SK-N-SH (cell line): ENCODE data around the gene TBC1D5. TPM values are rescaled to one million over a fixed set of nuclear protein-coding genes. Genes with fewer than 3 reads are reported as not detected.
A peak's percentile ranks its signal among the peaks of the same experiment; 100 is the strongest.

ENCODE experiments used
- CTCF ChIA-PET: fragments of 300-600, 350-600 bp; formaldehyde crosslinking; extraction: SDS; loops from one replicate; lab custom pipeline; 2021; lab: Yijun Ruan, JAX
- POLR2A ChIA-PET: fragments of 350-600 bp; sonication (Branson Sonifier 250); formaldehyde crosslinking; extraction: SDS; loops from one replicate; lab custom pipeline; 2020; ENCODE audit warnings: antibody characterized with exemption, inconsistent platforms; lab: Yijun Ruan, JAX
- DNase-seq: peaks from one replicate; pipeline ENCODE4 v3.0.0; 2012
- H2AFZ ChIP-seq: fragments of 200-600 bp; sonication (generic); 2 replicates; pipeline ENCODE4 v1.8.1; 2016; ENCODE audit warnings: antibody characterized with exemption, mild to moderate bottlenecking, low read depth
- H3F3A ChIP-seq: fragments of 200-600 bp; sonication (generic); replicated peaks from 2 replicates; pipeline ENCODE3; 2016; ENCODE audit warnings: antibody characterized with exemption, mild to moderate bottlenecking; ENCODE audit not compliant: insufficient read depth
- H3K27ac ChIP-seq, 2 experiments: fragments of 200-500 bp in 1 of 2; fragments of 200-600 bp in 1 of 2; sonication (Bioruptor generic) in 1 of 2; sonication (generic), shearing (Covaris generic) in 1 of 2; 2 replicates each; pipeline versions ENCODE4 v1.5.1 to v1.6.1; 2014 to 2016; ENCODE audit warnings: low read depth in 2 of 2, inconsistent platforms in 1 of 2, low read length in 1 of 2, mild to moderate bottlenecking in 1 of 2, mixed read lengths in 1 of 2
- H3K27me3 ChIP-seq: fragments of 200-600 bp; sonication (generic), shearing (Covaris generic); 2 replicates; pipeline ENCODE4 v1.6.1; 2016; ENCODE audit warnings: mixed run types; ENCODE audit not compliant: insufficient read depth
- H3K36me3 ChIP-seq, 2 experiments: fragments of 200-500 bp in 1 of 2; fragments of 200-600 bp in 1 of 2; sonication (Bioruptor generic) in 1 of 2; sonication (generic) in 1 of 2; replicated peaks in 1 of 2; 2 replicates each; pipeline versions ENCODE3 to v1.5.1; 2014 to 2016; ENCODE audit warnings: low read length in 1 of 2, mild to moderate bottlenecking in 1 of 2; ENCODE audit not compliant: insufficient read depth in 2 of 2, control insufficient read depth in 1 of 2
- H3K4me1 ChIP-seq, 2 experiments: fragments of 200-500 bp in 1 of 2; fragments of 200-600 bp in 1 of 2; sonication (Bioruptor generic) in 1 of 2; sonication (generic), shearing (Covaris generic) in 1 of 2; 2 replicates each; pipeline versions ENCODE4 v1.5.1 to v1.6.1; 2014 to 2016; ENCODE audit warnings: low read depth in 1 of 2, low read length in 1 of 2, mixed run types in 1 of 2; ENCODE audit not compliant: insufficient read depth in 2 of 2, control insufficient read depth in 1 of 2
- H3K4me2 ChIP-seq: fragments of 200-600 bp; sonication (generic), shearing (Covaris generic); 2 replicates; pipeline ENCODE4 v1.6.1; 2017; ENCODE audit warnings: mixed run types
- H3K4me3 ChIP-seq, 2 experiments: fragments of 200-500 bp in 1 of 2; fragments of 200-600 bp in 1 of 2; sonication (Bioruptor generic) in 1 of 2; sonication (generic), shearing (Covaris generic) in 1 of 2; 2 replicates each; pipeline versions ENCODE4 v1.5.1 to v1.8.1; 2014 to 2016; ENCODE audit warnings: low read depth in 2 of 2, inconsistent platforms in 1 of 2, low read length in 1 of 2, mild to moderate bottlenecking in 1 of 2, mixed read lengths in 1 of 2, moderate library complexity in 1 of 2
- H3K79me2 ChIP-seq: fragments of 200-600 bp; sonication (generic); 2 replicates; pipeline ENCODE4 v1.8.1; 2017; ENCODE audit warnings: mild to moderate bottlenecking; ENCODE audit not compliant: insufficient read depth
- H3K9ac ChIP-seq: fragments of 200-600 bp; sonication (generic); 2 replicates; pipeline ENCODE4 v1.6.1; 2017; ENCODE audit warnings: mixed run types
- H3K9me2 ChIP-seq: fragments of 200-600 bp; sonication (generic); 2 replicates; pipeline ENCODE4 v1.6.1; 2017; ENCODE audit warnings: mixed run types
- H3K9me3 ChIP-seq: fragments of 200-600 bp; sonication (generic); 2 replicates; pipeline ENCODE4 v1.6.1; 2017; ENCODE audit warnings: mixed run types, mild to moderate bottlenecking, moderate library complexity
- H4K20me1 ChIP-seq: fragments of 200-600 bp; sonication (generic); 2 replicates; pipeline ENCODE4 v1.6.1; 2017; ENCODE audit warnings: mild to moderate bottlenecking, mixed run types; ENCODE audit not compliant: insufficient read depth
- CTCF ChIP-seq: fragments of 200-600 bp; sonication (generic); IDR thresholded peaks from 2 replicates; pipeline ENCODE4 v1.6.1; 2017; ENCODE audit warnings: antibody characterized with exemption, mild to moderate bottlenecking, moderate library complexity
- EP300 ChIP-seq, 2 experiments: IDR thresholded peaks; 2 replicates each; pipeline versions ENCODE4 v1.4.0 to v1.6.1; 2012; ENCODE audit warnings: borderline replicate concordance in 1 of 2, low read depth in 1 of 2, low read length in 1 of 2
- EZH2phosphoT487 ChIP-seq: fragments of 200-600 bp; sonication (generic); IDR thresholded peaks from 2 replicates; pipeline ENCODE4 v1.6.1; 2017; ENCODE audit warnings: low read depth, mixed run types, mild to moderate bottlenecking, antibody characterized with exemption, moderate library complexity, borderline replicate concordance
- FOSL2 ChIP-seq: IDR thresholded peaks from 2 replicates; pipeline ENCODE4 v1.4.0; 2012; ENCODE audit warnings: low read depth, mild to moderate bottlenecking, moderate library complexity, borderline replicate concordance
- FOXM1 ChIP-seq: IDR thresholded peaks from 2 replicates; pipeline ENCODE4 v1.4.0; 2012; ENCODE audit warnings: low read depth, mild to moderate bottlenecking
- IRF3 ChIP-seq: fragments of 150-350 bp; IDR thresholded peaks from 2 replicates; pipeline ENCODE4 v1.6.1; 2016; ENCODE audit warnings: mild to moderate bottlenecking, low read depth, low read length
- MEF2A ChIP-seq: IDR thresholded peaks from 2 replicates; pipeline ENCODE4 v1.4.0; 2012; ENCODE audit warnings: low read depth, borderline replicate concordance
- MXI1 ChIP-seq: IDR thresholded peaks from 2 replicates; pipeline ENCODE4 v1.6.1; 2012; ENCODE audit warnings: mild to moderate bottlenecking, low read depth, low read length, improper control_type of control experiment
- NFIC ChIP-seq: IDR thresholded peaks from 2 replicates; pipeline ENCODE4 v1.4.0; 2012; ENCODE audit warnings: borderline replicate concordance
- POLR2AphosphoS5 ChIP-seq: IDR thresholded peaks from 2 replicates; pipeline ENCODE4 v1.6.1; 2012; ENCODE audit warnings: low read depth, low read length
- RAD21 ChIP-seq: IDR thresholded peaks from 2 replicates; pipeline ENCODE4 v1.6.1; 2012; ENCODE audit warnings: mild to moderate bottlenecking, low read length
- SIN3A ChIP-seq: IDR thresholded peaks from 2 replicates; pipeline ENCODE4 v1.6.1; 2012; ENCODE audit warnings: low read depth, mild to moderate bottlenecking, low read length, moderate library complexity, borderline replicate concordance
- SMC3 ChIP-seq: IDR thresholded peaks from 2 replicates; pipeline ENCODE4 v1.6.1; 2012; ENCODE audit warnings: low read depth, low read length, improper control_type of control experiment
- TEAD4 ChIP-seq: IDR thresholded peaks from 2 replicates; pipeline ENCODE4 v1.4.0; 2012; ENCODE audit warnings: mild to moderate bottlenecking, borderline replicate concordance; ENCODE audit not compliant: insufficient read depth
- USF1 ChIP-seq: IDR thresholded peaks from 2 replicates; pipeline ENCODE4 v1.4.0; 2012; ENCODE audit warnings: low read depth, borderline replicate concordance
- WGBS: methylation state at CpG from one replicate; pipeline ENCODE4 v1.1.6; 2017; ENCODE audit warnings: low lambda C conversion rate; 5-methylcytosine and 5-hydroxymethylcytosine counted together
- polyA plus RNA-seq, 3 experiments: library from polyadenylated mRNA; depleted of rRNA; stranded (reverse); fragments of >200 nt; gene quantifications; 2 replicates each; pipeline ENCODE4 v1.2.3, GENCODE V29; 2012
- TF ChIP-seq, protein P1 (sequence below): IDR thresholded peaks from 2 replicates; pipeline ENCODE4 v1.4.0; 2012; ENCODE audit warnings: low read depth, borderline replicate concordance

The TBC1D5 gene
- polyA plus RNA-seq, 1 of the 3 experiments (the other 2 are of a cell fraction), result 19.5 TPM

DNA sequence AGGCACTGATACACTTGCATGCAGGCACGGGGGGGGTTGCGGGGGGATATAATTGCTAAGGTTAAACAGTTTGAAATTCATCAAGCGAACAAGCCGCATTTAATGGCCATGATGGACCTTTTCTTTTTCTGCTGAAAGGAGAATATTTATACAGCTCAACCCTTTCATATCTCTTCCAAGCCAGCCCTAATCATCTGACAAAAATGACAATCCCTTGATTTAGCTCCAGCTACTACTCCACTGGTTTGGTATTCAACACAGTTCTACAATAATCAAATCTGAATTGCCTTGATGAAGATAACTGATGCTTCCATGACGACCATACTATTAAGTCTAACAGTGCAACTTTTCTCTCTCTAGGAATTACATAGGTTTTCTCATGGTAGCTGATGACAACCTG is 482.7 kb downstream of the TBC1D5 start (continued):
- TF ChIP-seq CTCF (no peak), MXI1 (no peak)
- TF ChIP-seq, all 33 proteins: peak for 0

- Histone ChIP-seq H3K4me2 (no peak overlapping the region), H3K9me2 (no peaks in the 10 kb centered on the region), H3K9me3 (no peaks in the 10 kb centered on the region), H3K9ac (no peak overlapping the region), H3K4me1 (no peaks in the 10 kb centered on the region; a peak in 1 of 4 replicates), H3K27me3 (no peaks in the 10 kb centered on the region), H3K4me3 (no peak overlapping the region; a peak in 1 of 4 replicates), H3K36me3 (no peaks in the 10 kb centered on the region), H4K20me1 (no peaks in the 10 kb centered on the region), H3K27ac (no peak overlapping the region), H2AFZ (no peak overlapping the region), H3K79me2 (no peaks in the 10 kb centered on the region), H3F3A (peaks cover 7% of the 10 kb centered on the region)
- TF ChIP-seq RAD21, result peak; percentile 79
- TF ChIP-seq EZH2phosphoT487, result no peak
- no peak for TF ChIP-seq FOXM1
- TF ChIP-seq NFIC, result no peak
- TF ChIP-seq CTCF, result peak; percentile 84
- TF ChIP-seq POLR2AphosphoS5, result no peak
- peak; percentile 65 for TF ChIP-seq SMC3
- ChIA-PET POLR2A (no interaction called here), CTCF (interaction anchor here (0.6 to 3.0 kb wide), 9 partner anchors 9 to 583 kb away, joined by 3 to 11 read pairs (median 4); no protein-coding TSS in a partner anchor)
- peak; percentile 38 for DNase-seq
- WGBS, result 38% methylated on average over 3 of the region's 3 CpGs
Measured at GRCh38 chr3:17258823-17259436, 483.5 kb downstream of the TBC1D5 start.

- no peaks in the 10 kb centered on the region; a peak in 1 of 4 replicates for H3K4me1 ChIP-seq
- H3K4me3 ChIP-seq, result no peak overlapping the region
- no peak overlapping the region for H2AFZ ChIP-seq
- ChIA-PET POLR2A (no interaction called here), CTCF (interaction anchor here (0.5 to 3.0 kb wide), 9 partner anchors 15 to 1731 kb away, joined by 3 to 11 read pairs (median 3); no protein-coding TSS in a partner anchor)
- no peaks in the 10 kb centered on the region for H3K9me3 ChIP-seq
- no peaks in the 10 kb centered on the region for H3K9me2 ChIP-seq
- H3K27me3 ChIP-seq, result no peaks in the 10 kb centered on the region
- no peak overlapping the region for H3K4me2 ChIP-seq
- no peak overlapping the region for H3K27ac ChIP-seq
- H3K9ac ChIP-seq, result no peak overlapping the region
- no peaks in the 10 kb centered on the region for H3K36me3 ChIP-seq
- no peak for DNase-seq
- peaks cover 7% of the 10 kb centered on the region for H3F3A ChIP-seq
- no peaks in the 10 kb centered on the region for H4K20me1 ChIP-seq
- H3K79me2 ChIP-seq, result no peaks in the 10 kb centered on the region
- TF ChIP-seq NFIC, result no peak
- no peak for TF ChIP-seq MXI1
- no peak for TF ChIP-seq IRF3
- TF ChIP-seq USF1, result no peak
- TF ChIP-seq, protein P1, sequence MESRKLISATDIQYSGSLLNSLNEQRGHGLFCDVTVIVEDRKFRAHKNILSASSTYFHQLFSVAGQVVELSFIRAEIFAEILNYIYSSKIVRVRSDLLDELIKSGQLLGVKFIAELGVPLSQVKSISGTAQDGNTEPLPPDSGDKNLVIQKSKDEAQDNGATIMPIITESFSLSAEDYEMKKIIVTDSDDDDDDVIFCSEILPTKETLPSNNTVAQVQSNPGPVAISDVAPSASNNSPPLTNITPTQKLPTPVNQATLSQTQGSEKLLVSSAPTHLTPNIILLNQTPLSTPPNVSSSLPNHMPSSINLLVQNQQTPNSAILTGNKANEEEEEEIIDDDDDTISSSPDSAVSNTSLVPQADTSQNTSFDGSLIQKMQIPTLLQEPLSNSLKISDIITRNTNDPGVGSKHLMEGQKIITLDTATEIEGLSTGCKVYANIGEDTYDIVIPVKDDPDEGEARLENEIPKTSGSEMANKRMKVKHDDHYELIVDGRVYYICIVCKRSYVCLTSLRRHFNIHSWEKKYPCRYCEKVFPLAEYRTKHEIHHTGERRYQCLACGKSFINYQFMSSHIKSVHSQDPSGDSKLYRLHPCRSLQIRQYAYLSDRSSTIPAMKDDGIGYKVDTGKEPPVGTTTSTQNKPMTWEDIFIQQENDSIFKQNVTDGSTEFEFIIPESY, result no peak
- no peak for TF ChIP-seq TEAD4
- no peak for TF ChIP-seq FOSL2
- TF ChIP-seq SIN3A, result no peak
- no peak for TF ChIP-seq EP300 (IDR thresholded peaks at IDR 0.05; ENCODE audit: borderline replicate concordance in 1 of 2, low read depth in 1 of 2, low read length in 1 of 2)
- no peak for TF ChIP-seq MEF2A
Measured at GRCh38 chr3:17257269-17257668, 485.2 kb downstream of the TBC1D5 start.
